MM.1S (cell line): Measurements from ENCODE around the gene GCFC2.

ENCODE experiments used
- DNase-seq: peaks from one replicate; pipeline ENCODE4 v3.0.0-alpha.2; 2015
- H2AFZ ChIP-seq: fragments of 300-600 bp; sonication (generic); 2 replicates; pipeline ENCODE4 v1.6.0; 2016; ENCODE audit warnings: antibody characterized with exemption, low read length
- H3F3A ChIP-seq: fragments of 300-600 bp; sonication (generic); 2 replicates; pipeline ENCODE4 v1.6.1; 2016; ENCODE audit warnings: mild to moderate bottlenecking, antibody characterized with exemption, low read length, moderate library complexity, mixed read lengths; ENCODE audit not compliant: insufficient read depth
- H3K27ac ChIP-seq: fragments of 300-600 bp; sonication (generic); 2 replicates; pipeline ENCODE4 v1.5.1; 2016; ENCODE audit warnings: mild to moderate bottlenecking, low read length
- H3K27me3 ChIP-seq: fragments of 300-600 bp; sonication (generic); replicated peaks from 2 replicates; pipeline ENCODE4 v1.6.0; 2016; ENCODE audit warnings: low read length; ENCODE audit not compliant: insufficient read depth
- H3K36me3 ChIP-seq: fragments of 300-600 bp; sonication (generic); replicated peaks from 2 replicates; pipeline ENCODE4 v1.6.1; 2016; ENCODE audit warnings: mild to moderate bottlenecking, low read length, mixed read lengths; ENCODE audit not compliant: insufficient read depth
- H3K4me1 ChIP-seq: fragments of 300-600 bp; sonication (generic); 2 replicates; pipeline ENCODE4 v1.6.1; 2016; ENCODE audit warnings: low read length, mixed read lengths
- H3K4me2 ChIP-seq: fragments of 300-600 bp; sonication (generic); 2 replicates; pipeline ENCODE4 v1.6.0; 2016; ENCODE audit warnings: low read depth, low read length
- H3K4me3 ChIP-seq: fragments of 300-600 bp; sonication (generic); 2 replicates; pipeline ENCODE4 v1.5.1; 2016; ENCODE audit warnings: low read length, mixed read lengths
- H3K79me2 ChIP-seq: fragments of 300-600 bp; sonication (generic); 2 replicates; pipeline ENCODE4 v1.6.1; 2016; ENCODE audit warnings: mixed run types, low read length, mixed read lengths
- H3K9ac ChIP-seq: fragments of 300-600 bp; sonication (generic); 2 replicates; pipeline ENCODE4 v1.6.1; 2016; ENCODE audit warnings: low read length, mixed read lengths
- H3K9me2 ChIP-seq: fragments of 300-600 bp; sonication (generic); replicated peaks from 2 replicates; pipeline ENCODE4 v1.6.1; 2016; ENCODE audit warnings: mild to moderate bottlenecking, low read length, mixed read lengths; ENCODE audit not compliant: insufficient read depth
- H3K9me3 ChIP-seq: fragments of 300-600 bp; sonication (generic); replicated peaks from 2 replicates; pipeline ENCODE4 v1.6.1; 2016; ENCODE audit warnings: mild to moderate bottlenecking, low read length, mixed read lengths; ENCODE audit not compliant: insufficient read depth
- H4K20me1 ChIP-seq: fragments of 300-600 bp; sonication (generic); 2 replicates; pipeline ENCODE4 v1.6.1; 2016; ENCODE audit warnings: mild to moderate bottlenecking, low read length, moderate library complexity, mixed read lengths; ENCODE audit not compliant: insufficient read depth
- CTCF ChIP-seq: fragments of 300-600 bp; sonication (generic); IDR thresholded peaks from 2 replicates; pipeline ENCODE4 v1.5.1; 2016; ENCODE audit warnings: antibody characterized with exemption, low read length, mixed read lengths
- EZH2 ChIP-seq: fragments of 300-600 bp; sonication (generic); optimal IDR thresholded peaks from 2 replicates; pipeline ENCODE3; 2017; ENCODE audit warnings: low read depth, mild to moderate bottlenecking, antibody characterized with exemption, low read length, mixed read lengths
- EZH2phosphoT487 ChIP-seq: fragments of 300-600 bp; sonication (generic); IDR thresholded peaks from 2 replicates; pipeline ENCODE4 v1.6.1; 2018; ENCODE audit warnings: antibody characterized with exemption, low read length

GCFC2 gene

GRCh38 chr2:75647771-75648170 lies 62.9 kb downstream of the GCFC2 start:
- peaks cover 34% of the 10 kb centered on the region for H3K79me2 ChIP-seq
- H3K4me3 ChIP-seq, result peak overlapping the region; percentile 71
- H3K27ac ChIP-seq, result peak overlapping the region; percentile 73; the same call in 1 of the 2 replicates

GRCh38 chr2:75646583-75647425 lies 63.9 kb downstream of the GCFC2 start, which contains the start of gene MRPL19:
MRPL19 (plus strand) TSS chr2:75646783; CDS start chr2:75646808, 25 bp downstream.
- peaks cover 34% of the 10 kb centered on the region for H3K79me2 ChIP-seq

More at GRCh38 chr2:75647771-75648170, 62.9 kb downstream of the GCFC2 start:
- peak; percentile 29 for DNase-seq
- H3K4me2 ChIP-seq, result peak overlapping the region; percentile 90
- H2AFZ ChIP-seq, result peak overlapping the region; percentile 75
- no peaks in the 10 kb centered on the region for H3K9me2 ChIP-seq
- H3K4me1 ChIP-seq, result no peaks in the 10 kb centered on the region; the same call in none of the 2 replicates
- no peaks in the 10 kb centered on the region for H3K27me3 ChIP-seq
- H3K9me3 ChIP-seq, result no peaks in the 10 kb centered on the region
- H3K36me3 ChIP-seq, result no peaks in the 10 kb centered on the region
- TF ChIP-seq EZH2phosphoT487 (no peak), EZH2 (no peak), CTCF (no peak)
- peaks cover 6% of the 10 kb centered on the region for H3F3A ChIP-seq
- no peaks in the 10 kb centered on the region for H4K20me1 ChIP-seq
- H3K9ac ChIP-seq, result peak overlapping the region; percentile 85

DNA sequence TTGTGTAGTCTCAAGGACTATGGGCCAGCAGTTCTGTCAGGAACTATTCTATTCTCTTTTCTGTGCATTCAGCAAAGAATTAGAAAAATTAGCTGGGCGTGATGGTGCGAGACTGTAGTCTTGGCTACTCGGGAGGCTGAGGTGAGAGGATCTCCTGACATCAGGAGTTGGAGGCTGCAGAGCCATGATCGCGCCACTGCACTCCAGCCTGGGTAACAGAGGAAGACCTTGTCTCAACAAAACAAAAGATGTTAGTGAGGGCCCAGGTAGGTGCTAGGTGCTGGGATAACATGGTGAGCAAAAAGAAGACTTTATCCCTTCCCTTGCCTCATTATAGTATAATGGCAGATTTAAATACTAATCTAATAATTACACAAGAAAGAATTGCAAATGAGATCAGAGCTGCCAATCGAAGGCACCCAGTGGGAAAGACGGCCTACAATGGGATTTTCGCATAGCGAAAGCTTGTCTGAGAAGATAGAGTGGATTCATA lies 64.6 kb downstream of the GCFC2 start:
- TF ChIP-seq EZH2phosphoT487 (no peak), EZH2 (no peak), CTCF (no peak)
- H2AFZ ChIP-seq, result peak overlapping the region; percentile 75

More at GRCh38 chr2:75646583-75647425, 63.9 kb downstream of the GCFC2 start, which contains the start of gene MRPL19:
- Histone ChIP-seq H2AFZ (peak within 1 kb of the TSS; percentile 75), H4K20me1 (no peaks in the 10 kb centered on the region), H3K4me1 (no peaks in the 10 kb centered on the region; the same call in none of the 2 replicates), H3K9me3 (no peaks in the 10 kb centered on the region), H3K9me2 (no peaks in the 10 kb centered on the region), H3F3A (peaks cover 6% of the 10 kb centered on the region), H3K4me3 (peak within 1 kb of the TSS; percentile 71), H3K36me3 (no peaks in the 10 kb centered on the region), H3K27me3 (no peaks in the 10 kb centered on the region), H3K9ac (peak within 1 kb of the TSS; percentile 85), H3K4me2 (peak within 1 kb of the TSS; percentile 90), H3K27ac (peak within 1 kb of the TSS; percentile 73)
- DNase-seq, result peak; percentile 90
- TF ChIP-seq EZH2phosphoT487, result no peak
- no peak for TF ChIP-seq EZH2

More for the DNA sequence above, 64.6 kb downstream of the GCFC2 start:
- H3K9me3 ChIP-seq, result no peaks in the 10 kb centered on the region
- H3K4me3 ChIP-seq, result peak overlapping the region; percentile 71
- H3K4me1 ChIP-seq, result no peaks in the 10 kb centered on the region; the same call in none of the 2 replicates
- peak overlapping the region; percentile 85; the same call in 1 of the 2 replicates for H3K9ac ChIP-seq
- peak overlapping the region; percentile 73; the same call in 1 of the 2 replicates for H3K27ac ChIP-seq
- H3K9me2 ChIP-seq, result no peaks in the 10 kb centered on the region
- H3K27me3 ChIP-seq, result no peaks in the 10 kb centered on the region
- peaks cover 6% of the 10 kb centered on the region for H3F3A ChIP-seq
- peak overlapping the region; percentile 90 for H3K4me2 ChIP-seq
- H3K79me2 ChIP-seq, result peaks cover 34% of the 10 kb centered on the region
- no peak for DNase-seq
- H4K20me1 ChIP-seq, result no peaks in the 10 kb centered on the region
- no peaks in the 10 kb centered on the region for H3K36me3 ChIP-seq
